ENCODE data around the gene EIF2S1.
A peak's percentile ranks its signal among the peaks of the same experiment; 100 is the strongest.

EIF2S1 gene

DNA sequence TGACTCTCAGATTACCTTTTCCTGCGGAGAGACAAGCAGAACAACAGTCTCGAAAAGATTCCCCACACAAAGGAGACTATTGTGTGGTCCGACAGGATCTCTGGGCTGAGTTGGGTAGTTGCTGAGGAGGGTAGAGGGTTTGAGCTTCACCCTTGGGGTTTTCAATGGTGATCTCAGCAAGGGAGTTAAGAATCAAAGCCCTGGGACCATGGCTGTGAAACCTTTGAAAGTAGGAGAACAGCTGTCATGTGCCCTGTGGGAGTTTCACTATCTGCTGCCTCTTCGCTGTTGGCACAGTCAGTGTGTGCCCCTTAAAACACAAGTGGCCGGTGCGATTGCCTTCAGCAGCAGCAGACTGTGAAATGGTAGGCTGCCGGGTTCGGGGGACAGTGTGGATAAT lies 66.0 kb downstream of the EIF2S1 start:
- no peak for DNase-seq (ENCODE audit: insufficient read length, low spot score)
- TF ChIP-seq, protein P1, sequence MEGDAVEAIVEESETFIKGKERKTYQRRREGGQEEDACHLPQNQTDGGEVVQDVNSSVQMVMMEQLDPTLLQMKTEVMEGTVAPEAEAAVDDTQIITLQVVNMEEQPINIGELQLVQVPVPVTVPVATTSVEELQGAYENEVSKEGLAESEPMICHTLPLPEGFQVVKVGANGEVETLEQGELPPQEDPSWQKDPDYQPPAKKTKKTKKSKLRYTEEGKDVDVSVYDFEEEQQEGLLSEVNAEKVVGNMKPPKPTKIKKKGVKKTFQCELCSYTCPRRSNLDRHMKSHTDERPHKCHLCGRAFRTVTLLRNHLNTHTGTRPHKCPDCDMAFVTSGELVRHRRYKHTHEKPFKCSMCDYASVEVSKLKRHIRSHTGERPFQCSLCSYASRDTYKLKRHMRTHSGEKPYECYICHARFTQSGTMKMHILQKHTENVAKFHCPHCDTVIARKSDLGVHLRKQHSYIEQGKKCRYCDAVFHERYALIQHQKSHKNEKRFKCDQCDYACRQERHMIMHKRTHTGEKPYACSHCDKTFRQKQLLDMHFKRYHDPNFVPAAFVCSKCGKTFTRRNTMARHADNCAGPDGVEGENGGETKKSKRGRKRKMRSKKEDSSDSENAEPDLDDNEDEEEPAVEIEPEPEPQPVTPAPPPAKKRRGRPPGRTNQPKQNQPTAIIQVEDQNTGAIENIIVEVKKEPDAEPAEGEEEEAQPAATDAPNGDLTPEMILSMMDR (IDR thresholded peaks at IDR 0.05; ENCODE audit: insufficient read depth, missing control alignments), result no peak
- no peak for FAIRE-seq

DNA sequence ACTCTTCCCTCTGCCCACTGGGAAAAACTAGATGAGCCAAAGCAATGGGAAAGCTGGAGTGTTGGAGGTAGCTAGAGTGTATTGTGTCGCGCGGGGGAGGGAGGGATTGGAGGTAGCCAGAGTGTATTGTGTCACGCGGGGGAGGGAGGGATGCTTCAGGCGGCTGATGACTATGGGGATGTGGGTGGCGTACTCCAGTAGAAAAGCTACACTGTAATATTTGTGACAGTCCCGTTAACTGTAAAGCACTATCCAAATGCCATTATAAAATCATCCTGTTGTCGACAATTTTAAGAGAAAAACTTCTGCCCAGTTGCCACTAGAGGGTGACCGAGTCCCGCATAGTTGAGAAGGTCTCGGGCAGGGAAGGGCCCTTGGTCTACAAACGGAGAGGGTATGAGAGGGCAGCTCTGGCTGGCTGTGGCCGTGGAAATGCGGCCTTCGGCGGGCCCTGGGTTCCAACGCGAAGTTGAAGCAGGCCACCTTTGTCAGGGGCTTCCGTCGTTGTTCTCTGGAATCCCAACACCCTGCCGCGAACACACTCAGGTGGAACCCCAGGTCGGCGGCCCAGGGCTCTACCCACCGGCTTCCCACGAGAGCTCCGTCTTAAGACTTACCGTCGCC lies 67.0 kb downstream of the EIF2S1 start:
- TF ChIP-seq, protein P1 (IDR thresholded peaks at IDR 0.05; ENCODE audit: insufficient read depth, missing control alignments), result peak; percentile 91
- FAIRE-seq (no peak), DNase-seq (ENCODE audit: insufficient read length, low spot score) (peak; percentile 72)

DNA sequence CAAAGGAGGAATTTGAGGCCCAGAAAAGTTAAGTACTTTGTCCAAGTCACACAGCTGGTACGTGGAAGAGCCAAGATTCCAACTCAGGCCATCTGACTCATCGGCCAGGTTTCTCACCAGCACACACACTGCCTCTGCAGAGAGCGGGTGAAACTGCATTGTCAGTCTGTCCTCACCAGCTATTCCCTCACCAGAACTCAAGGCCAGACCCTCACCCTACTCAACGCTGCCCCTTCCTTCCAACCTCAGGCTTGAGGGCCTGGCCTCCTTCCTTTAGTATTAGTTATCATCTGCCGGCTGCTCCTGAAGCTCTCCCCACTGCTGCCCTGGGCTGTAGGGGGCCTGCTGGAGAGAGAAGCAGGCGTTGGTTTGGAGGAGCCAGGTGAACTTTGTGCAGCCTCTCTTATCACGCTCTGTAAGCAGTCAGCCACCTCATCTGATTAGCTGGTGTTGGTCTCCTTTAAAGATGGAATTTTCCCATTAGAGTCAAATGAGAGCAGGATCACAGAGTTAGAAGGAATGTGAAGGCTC lies 68.4 kb downstream of the EIF2S1 start:
- FAIRE-seq (no peak), DNase-seq (ENCODE audit: insufficient read length, low spot score) (no peak)

DNA sequence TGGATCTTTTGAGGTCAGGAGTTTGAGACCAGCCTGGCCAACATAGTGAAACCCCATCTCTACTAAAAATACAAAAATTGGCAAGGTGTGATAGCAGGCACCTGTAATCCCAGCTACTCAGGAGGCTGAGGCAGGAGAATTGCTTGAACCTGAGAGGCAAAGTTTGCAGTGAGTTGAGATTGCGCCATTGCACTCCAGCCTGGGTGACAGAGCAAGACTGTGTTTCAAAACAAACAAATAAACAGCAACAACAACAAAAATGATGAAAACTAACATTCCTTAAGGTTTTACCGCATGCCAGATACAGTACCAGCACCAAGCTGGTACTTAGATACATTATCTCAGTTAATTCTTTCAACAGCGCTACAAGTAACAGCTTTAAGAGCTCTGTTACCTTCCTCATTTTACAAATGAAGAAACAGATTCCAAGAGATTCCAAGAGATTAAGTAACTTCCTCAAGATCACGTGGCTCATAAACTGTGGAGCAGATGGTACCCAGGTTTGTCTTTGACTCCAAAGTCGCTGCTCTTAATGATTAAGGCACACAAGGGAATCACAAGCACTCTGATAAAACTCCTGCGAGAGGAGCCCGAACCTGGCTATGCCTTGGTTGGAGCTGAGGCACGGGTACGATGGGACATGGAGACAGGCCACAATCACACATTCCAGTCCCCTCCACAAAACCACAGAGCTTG lies 69.5 kb downstream of the EIF2S1 start:
- FAIRE-seq, result no peak
- TF ChIP-seq, protein P1 (IDR thresholded peaks at IDR 0.05; ENCODE audit: insufficient read depth, missing control alignments), result no peak
- peak; percentile 45 for DNase-seq (ENCODE audit: insufficient read length, low spot score)

More for the DNA sequence above, 68.4 kb downstream of the EIF2S1 start:
- TF ChIP-seq, protein P1 (IDR thresholded peaks at IDR 0.05; ENCODE audit: insufficient read depth, missing control alignments), result no peak

DNA sequence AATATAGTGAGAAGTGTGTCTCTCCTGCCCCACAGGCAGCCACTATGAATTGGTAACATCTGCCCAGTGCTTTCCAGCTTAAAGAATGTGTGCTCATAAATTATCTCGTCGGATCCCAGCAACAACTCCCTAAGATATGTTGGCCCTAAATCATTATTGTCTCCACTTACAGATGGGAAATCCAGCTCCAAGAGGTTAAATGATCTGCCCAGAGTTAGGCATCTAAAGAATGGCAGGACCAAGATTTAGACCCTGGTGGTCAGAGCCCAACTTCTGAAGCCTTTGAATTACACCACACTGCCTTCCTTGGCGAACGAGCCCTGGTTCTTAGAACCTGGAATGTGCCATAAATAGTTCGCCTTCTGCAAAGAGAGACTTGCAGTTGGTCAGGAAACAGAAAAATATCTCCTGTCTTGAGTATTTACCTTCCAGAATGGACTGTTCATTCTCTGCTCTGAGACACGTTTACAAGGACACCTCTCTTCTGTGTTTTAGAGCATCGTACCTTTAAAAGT lies 72.0 kb downstream of the EIF2S1 start:
- TF ChIP-seq, protein P1 (IDR thresholded peaks at IDR 0.05; ENCODE audit: insufficient read depth, missing control alignments), result no peak
- FAIRE-seq, result no peak
- DNase-seq (ENCODE audit: insufficient read length, low spot score), result no peak

DNA sequence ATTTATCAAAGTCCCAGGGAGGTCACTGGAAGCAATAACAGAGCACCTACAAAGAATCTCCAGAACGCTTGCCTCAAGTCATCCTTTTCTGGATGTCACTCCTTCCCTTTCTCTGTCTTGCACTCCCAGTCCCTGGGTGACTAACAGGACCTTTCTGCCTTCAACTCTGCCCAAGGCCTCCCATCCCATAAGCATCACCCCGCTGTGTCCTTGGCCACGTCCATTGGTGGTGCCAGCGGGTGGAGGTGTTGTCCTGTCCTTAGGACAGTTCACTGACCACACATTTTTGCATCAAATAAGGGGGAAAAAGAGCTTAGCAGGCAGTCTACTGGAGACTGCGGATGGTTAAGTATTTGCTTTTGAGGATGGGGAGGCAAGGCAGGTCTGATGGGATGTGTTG lies 75.5 kb downstream of the EIF2S1 start:
- FAIRE-seq (no peak), DNase-seq (ENCODE audit: insufficient read length, low spot score) (no peak)
- TF ChIP-seq, protein P1 (IDR thresholded peaks at IDR 0.05; ENCODE audit: insufficient read depth, missing control alignments), result no peak
